ENCODE measurements around the gene RBM41.

The RBM41 gene

GRCh38 chrX:107029752-107030151, 88.9 kb downstream of the RBM41 start:
- H3K4me1 ChIP-seq (ENCODE audit: control insufficient read depth, insufficient read depth, low read length), result no peaks in the 10 kb centered on the region
- no peaks in the 10 kb centered on the region for H3K9me3 ChIP-seq (ENCODE audit: control insufficient read depth in 2 of 2, low read length in 2 of 2)
- H3K27me3 ChIP-seq (ENCODE audit: control insufficient read depth in 1 of 2, insufficient read depth in 2 of 2, low read length in 2 of 2), result peaks cover 0 to 11% of the 10 kb centered on the region in 2 donors
- H3K27ac ChIP-seq (ENCODE audit: low read length), result no peak overlapping the region
- H3K9ac ChIP-seq (ENCODE audit: low read length in 2 of 2), result no peak overlapping the region
- H3K36me3 ChIP-seq (ENCODE audit: control insufficient read depth in 2 of 2, insufficient read depth in 2 of 2, low read length in 2 of 2), result no peaks in the 10 kb centered on the region
- H3K4me3 ChIP-seq (ENCODE audit: low read length in 2 of 2), result no peak overlapping the region

GRCh38 chrX:107025545-107025944, 93.1 kb downstream of the RBM41 start:
- Histone ChIP-seq H3K36me3 (ENCODE audit: control insufficient read depth in 2 of 2, insufficient read depth in 2 of 2, low read length in 2 of 2) (no peaks in the 10 kb centered on the region), H3K9me3 (ENCODE audit: control insufficient read depth in 2 of 2, low read length in 2 of 2) (no peaks in the 10 kb centered on the region), H3K27ac (ENCODE audit: low read length) (no peak overlapping the region), H3K4me1 (ENCODE audit: control insufficient read depth, insufficient read depth, low read length) (no peaks in the 10 kb centered on the region), H3K27me3 (ENCODE audit: control insufficient read depth in 1 of 2, insufficient read depth in 2 of 2, low read length in 2 of 2) (peaks cover 0 to 11% of the 10 kb centered on the region in 2 donors), H3K4me3 (ENCODE audit: low read length in 2 of 2) (no peak overlapping the region), H3K9ac (ENCODE audit: low read length in 2 of 2) (no peak overlapping the region)

- Histone ChIP-seq H3K9ac (ENCODE audit: low read length in 2 of 2) (no peak overlapping the region), H3K4me1 (ENCODE audit: control insufficient read depth, insufficient read depth, low read length) (no peaks in the 10 kb centered on the region), H3K36me3 (ENCODE audit: control insufficient read depth in 2 of 2, insufficient read depth in 2 of 2, low read length in 2 of 2) (no peaks in the 10 kb centered on the region), H3K27me3 (ENCODE audit: control insufficient read depth in 1 of 2, insufficient read depth in 2 of 2, low read length in 2 of 2) (no peaks in the 10 kb centered on the region), H3K4me3 (ENCODE audit: low read length in 2 of 2) (no peak overlapping the region), H3K9me3 (ENCODE audit: control insufficient read depth in 2 of 2, low read length in 2 of 2) (no peaks in the 10 kb centered on the region), H3K27ac (ENCODE audit: low read length) (no peak overlapping the region)
Observed at GRCh38 chrX:107014936-107015335, 103.7 kb downstream of the RBM41 start.

Measured in stomach smooth muscle (tissue), 2 donors.